ENCODE results near the gene CMTM2. TPM values are rescaled to one million over a fixed set of nuclear protein-coding genes. Genes with fewer than 3 reads are reported as not detected.
"Not testable (repeated sequence)": the region's sequence is repeated elsewhere in the genome, so short reads cannot be mapped to it uniquely, and the experiment has no call there.

CMTM2 gene
- polyA plus RNA-seq, 3 donors, result 0.16 to 8.0 (median 3.8) TPM

- 67 to 79% (median 71%) methylated on average over 10 of the region's 10 CpGs for WGBS, 3 donors
These were observed 39.5 kb downstream of the CMTM2 start for GRCh38 chr16:66618588-66619375.

GRCh38 chr16:66619534-66620428, 40.5 kb downstream of the CMTM2 start:
- 62 to 80% (median 64%) methylated on average over 12 of the region's 12 CpGs for WGBS, 3 donors
- H3K27ac ChIP-seq (ENCODE audit: low read depth, low read length), result no peak overlapping the region

More at GRCh38 chr16:66618588-66619375, 39.5 kb downstream of the CMTM2 start:
- H3K27ac ChIP-seq (ENCODE audit: low read depth, low read length), result no peak overlapping the region

- WGBS, 3 donors, result 90 to 92% (median 90%) methylated on average over 8 of the region's 8 CpGs
- H3K27ac ChIP-seq (ENCODE audit: low read depth, low read length), result no peak overlapping the region
These were observed 41.1 kb downstream of the CMTM2 start for GRCh38 chr16:66620429-66620795.

- 94 to 96% (median 96%) methylated on average over 14 of the region's 14 CpGs for WGBS, 3 donors
These were observed 42.7 kb downstream of the CMTM2 start for GRCh38 chr16:66621973-66622372.

GRCh38 chr16:66622863-66623262, 43.6 kb downstream of the CMTM2 start:
- H3K27ac ChIP-seq (ENCODE audit: low read depth, low read length), result no peak overlapping the region
- WGBS, 3 donors, result 57 to 82% (median 75%) methylated on average over 3 of the region's 3 CpGs

More at GRCh38 chr16:66621973-66622372, 42.7 kb downstream of the CMTM2 start:
- H3K27ac ChIP-seq (ENCODE audit: low read depth, low read length), result no peak overlapping the region

- WGBS, 3 donors, result 71 to 84% (median 84%) methylated on average over 3 of the region's 3 CpGs
- no peak overlapping the region for H3K27ac ChIP-seq (ENCODE audit: low read depth, low read length)
These were observed 44.5 kb downstream of the CMTM2 start for GRCh38 chr16:66623755-66624154.

GRCh38 chr16:66627611-66628378, 48.5 kb downstream of the CMTM2 start:
- not testable (repeated sequence) for H3K27ac ChIP-seq (ENCODE audit: low read depth, low read length)
- 40 to 89% (median 85%) methylated on average over 17 of the region's 17 CpGs for WGBS, 3 donors

GRCh38 chr16:66629856-66630255, 50.6 kb downstream of the CMTM2 start:
- 87 to 94% (median 92%) methylated on average over 5 of the region's 5 CpGs for WGBS, 3 donors

GRCh38 chr16:66630561-66631260, 51.4 kb downstream of the CMTM2 start:
- WGBS, 3 donors, result 92 to 96% (median 95%) methylated on average over 7 to 29 of the region's 49 CpGs
- H3K27ac ChIP-seq (ENCODE audit: low read depth, low read length), result not testable (repeated sequence)

More at GRCh38 chr16:66629856-66630255, 50.6 kb downstream of the CMTM2 start:
- H3K27ac ChIP-seq (ENCODE audit: low read depth, low read length), result no peak overlapping the region

- WGBS, 3 donors, result 68 to 95% (median 95%) methylated on average over 3 of the region's 4 CpGs
These were observed 52.3 kb downstream of the CMTM2 start for GRCh38 chr16:66631558-66631957.

GRCh38 chr16:66634527-66635196, 55.4 kb downstream of the CMTM2 start:
- no peak overlapping the region for H3K27ac ChIP-seq (ENCODE audit: low read depth, low read length)
- WGBS, 3 donors, result 83 to 99% (median 96%) methylated on average over 4 of the region's 4 CpGs

More at GRCh38 chr16:66631558-66631957, 52.3 kb downstream of the CMTM2 start:
- H3K27ac ChIP-seq (ENCODE audit: low read depth, low read length), result not testable (repeated sequence)

- H3K27ac ChIP-seq (ENCODE audit: low read depth, low read length), result no peak overlapping the region
- WGBS, 3 donors, result 85 to 95% (median 87%) methylated on average over 6 of the region's 6 CpGs
These were observed 56.1 kb downstream of the CMTM2 start for GRCh38 chr16:66635406-66635805.

- 59 to 79% (median 78%) methylated on average over 5 of the region's 5 CpGs for WGBS, 3 donors
- no peak overlapping the region for H3K27ac ChIP-seq (ENCODE audit: low read depth, low read length)
These were observed 56.9 kb downstream of the CMTM2 start for GRCh38 chr16:66636199-66636598.

GRCh38 chr16:66637806-66638205, 58.5 kb downstream of the CMTM2 start:
- 88 to 94% (median 91%) methylated on average over 3 of the region's 3 CpGs for WGBS, 3 donors
- H3K27ac ChIP-seq (ENCODE audit: low read depth, low read length), result no peak overlapping the region

Data from adipose tissue (tissue), 3 donors.